Activated CD8-positive, alpha-beta memory T cell treated with anti-CD3 and anti-CD28 coated beads, Interleukin-2, amount 50 U/mL, for 4 hours (primary cell): ENCODE data around the gene PLAC9.
A peak's percentile ranks its signal among the peaks of the same experiment; 100 is the strongest.
"Not testable (repeated sequence)": the region's sequence is repeated elsewhere in the genome, so short reads cannot be mapped to it uniquely, and the experiment has no call there.

Experiments used
- DNase-seq: peaks from one replicate; pipeline ENCODE4 v3.0.0-alpha.2; 2020

Gene PLAC9

DNA sequence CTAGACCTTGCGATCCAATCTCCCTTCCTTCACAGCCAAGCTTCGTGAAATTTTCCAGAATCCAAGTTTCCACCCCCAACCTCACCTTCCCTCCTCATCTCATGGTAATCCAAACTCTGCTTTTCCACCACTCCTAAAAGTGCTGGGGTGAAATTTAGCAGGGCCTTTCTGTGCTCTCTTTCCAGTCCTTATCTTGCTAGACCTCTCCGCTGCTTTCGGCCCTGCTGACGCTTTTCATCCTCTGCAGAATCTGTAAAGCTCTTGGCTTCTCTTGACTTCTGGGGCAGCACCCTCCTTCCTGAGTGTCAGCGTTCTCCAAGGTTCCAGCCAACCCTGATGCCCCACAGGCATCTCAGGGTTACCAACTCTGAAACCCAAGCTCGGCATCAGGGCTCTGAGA, 7.7 kb downstream of the PLAC9 start:
- DNase-seq: no peak

DNA sequence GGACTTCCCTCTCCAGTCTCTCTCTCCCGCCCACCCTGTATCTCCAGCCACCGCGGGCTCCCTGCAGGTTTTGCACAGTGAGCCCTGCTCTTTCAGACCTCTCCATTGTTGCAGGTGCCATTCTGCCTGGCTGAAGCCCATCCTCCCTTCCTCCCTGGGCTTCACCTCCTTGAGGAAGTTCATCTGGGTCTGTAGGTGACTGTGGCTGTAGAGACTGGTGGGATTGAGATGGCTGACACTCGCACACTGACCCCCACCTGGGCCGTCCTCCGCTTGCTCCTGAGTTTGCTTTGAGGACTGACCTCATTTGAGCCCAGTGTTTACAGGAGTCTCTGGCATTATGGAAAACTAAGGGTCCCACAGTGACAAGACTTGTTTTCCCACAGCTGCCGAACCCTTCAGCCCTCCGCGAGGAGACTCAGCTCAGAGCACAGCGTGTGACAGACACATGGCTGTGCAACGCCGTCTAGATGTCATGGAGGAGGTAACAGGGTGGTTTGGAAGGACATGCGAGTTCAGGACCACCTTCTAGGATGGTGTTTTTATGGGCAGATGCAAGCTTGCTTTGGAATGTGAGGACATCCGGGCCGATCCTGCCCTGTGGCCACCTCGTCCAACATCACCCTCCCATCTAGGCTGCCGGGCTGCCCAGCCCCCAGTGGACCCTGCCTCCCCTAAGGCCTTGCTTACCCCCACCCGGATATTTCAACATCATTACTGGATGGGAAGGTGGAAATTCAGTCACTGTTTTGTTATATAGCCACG, 9.3 kb downstream of the PLAC9 start:
- DNase-seq: no peak

DNA sequence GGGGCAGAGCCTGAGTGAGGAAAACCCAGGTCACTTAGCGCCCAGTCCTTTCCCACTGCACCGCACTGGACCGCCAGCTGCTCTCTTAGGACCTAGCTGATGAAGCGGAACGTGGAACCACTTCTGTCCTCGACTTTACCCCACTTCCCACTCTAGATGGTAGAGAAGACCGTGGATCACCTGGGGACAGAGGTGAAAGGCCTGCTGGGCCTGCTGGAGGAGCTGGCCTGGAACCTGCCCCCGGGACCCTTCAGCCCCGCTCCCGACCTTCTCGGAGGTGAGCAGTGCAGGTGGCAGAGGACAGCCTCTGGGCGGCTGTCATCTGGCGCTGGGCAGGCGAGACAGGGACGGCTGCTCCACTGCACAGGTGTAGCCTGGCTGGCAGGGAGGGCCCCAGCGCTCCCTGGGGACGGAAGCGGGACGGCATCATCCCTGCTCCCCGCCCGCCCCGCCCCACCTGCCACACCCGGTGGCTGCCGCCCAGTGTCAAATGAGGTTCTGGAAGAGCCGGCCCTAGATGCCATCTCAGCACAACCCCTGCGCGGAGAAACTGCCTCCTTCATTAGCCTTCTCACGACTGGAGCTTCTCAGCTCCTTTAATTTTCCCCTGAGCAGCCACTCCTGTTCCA, 11.7 kb downstream of the PLAC9 start:
- DNase-seq: peak; percentile 19

GRCh38 chr10:80144696-80145131, 12.2 kb downstream of the PLAC9 start:
- no peak for DNase-seq

GRCh38 chr10:80145406-80146308, 13.1 kb downstream of the PLAC9 start:
- DNase-seq: not testable (repeated sequence)

DNA sequence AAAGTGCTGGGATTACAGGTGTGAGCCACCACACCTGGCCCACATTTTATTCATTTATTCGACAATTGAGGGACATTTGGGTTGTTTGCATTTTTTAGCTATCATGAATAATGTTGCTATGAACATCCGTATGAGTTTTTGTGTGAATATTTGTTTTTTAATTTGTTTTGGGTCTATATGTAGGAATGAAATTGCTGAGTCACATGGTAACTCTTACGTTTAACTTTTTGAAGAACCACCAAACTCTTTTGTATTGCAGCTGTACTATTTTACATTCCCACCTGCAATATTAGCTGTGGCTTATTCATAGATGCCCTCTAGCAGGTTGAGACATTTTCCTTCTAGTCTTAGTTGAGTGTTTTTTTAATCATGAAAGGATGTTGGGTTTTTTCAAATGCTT, 14.4 kb downstream of the PLAC9 start:
- DNase-seq: no peak

DNA sequence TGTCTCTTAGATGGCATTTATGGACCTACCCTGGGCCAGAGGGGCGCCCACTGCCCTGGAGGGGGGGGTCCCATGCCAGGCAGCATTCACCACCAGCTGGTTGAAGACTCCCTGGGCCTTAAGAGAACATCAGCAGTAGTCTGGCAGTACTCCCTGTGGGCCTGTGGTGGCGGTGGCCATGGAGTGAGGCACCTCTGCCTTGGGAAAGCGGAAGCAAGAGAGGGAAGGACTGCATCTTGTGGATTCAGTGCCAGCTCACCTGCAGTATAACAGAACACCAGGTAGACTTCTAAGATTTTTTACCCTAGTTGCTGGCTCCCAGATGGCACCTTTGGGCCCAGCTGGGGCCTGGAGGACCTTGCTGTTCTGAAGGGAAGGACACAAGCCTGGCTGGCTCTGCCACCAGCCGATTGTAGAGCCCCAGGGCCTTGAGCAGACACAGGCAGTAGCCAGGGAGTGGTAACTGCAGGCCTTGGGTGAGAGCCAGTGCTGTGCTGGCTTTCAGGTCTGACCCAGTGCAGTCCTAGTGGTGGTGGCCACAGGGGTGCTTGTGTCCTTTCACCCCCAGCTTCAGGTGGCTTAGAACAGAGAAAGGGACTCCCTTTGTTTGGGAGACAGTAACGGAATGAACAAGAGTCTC, 15.8 kb downstream of the PLAC9 start:
- no peak for DNase-seq

- no peak for DNase-seq
Measured at GRCh38 chr10:80149123-80149522, 16.6 kb downstream of the PLAC9 start.

GRCh38 chr10:80150172-80150571, 17.6 kb downstream of the PLAC9 start:
- DNase-seq: no peak

DNA sequence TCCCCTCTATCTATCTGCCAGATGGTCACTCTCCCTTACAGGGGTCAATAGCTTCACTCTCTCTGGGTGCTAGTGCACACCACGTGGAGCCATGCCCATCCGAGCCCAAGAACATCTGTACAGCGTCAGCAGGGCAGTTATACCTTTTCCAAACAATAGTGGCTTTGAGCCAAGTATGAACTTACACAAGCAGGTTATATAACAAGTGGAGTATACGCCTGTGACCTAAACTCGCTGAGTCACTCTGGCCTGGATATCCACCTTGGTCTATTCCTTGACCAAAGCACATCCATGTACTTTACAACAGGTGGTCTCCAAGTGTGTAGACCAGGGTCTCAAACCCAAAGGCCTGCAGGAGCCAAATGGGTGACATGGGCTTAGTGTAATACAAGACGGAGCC, 20.3 kb downstream of the PLAC9 start:
- DNase-seq: no peak

GRCh38 chr10:80153460-80153859, 20.9 kb downstream of the PLAC9 start:
- DNase-seq: no peak

- DNase-seq: no peak
Measured at GRCh38 chr10:80154626-80154977, 22.1 kb downstream of the PLAC9 start.

DNA sequence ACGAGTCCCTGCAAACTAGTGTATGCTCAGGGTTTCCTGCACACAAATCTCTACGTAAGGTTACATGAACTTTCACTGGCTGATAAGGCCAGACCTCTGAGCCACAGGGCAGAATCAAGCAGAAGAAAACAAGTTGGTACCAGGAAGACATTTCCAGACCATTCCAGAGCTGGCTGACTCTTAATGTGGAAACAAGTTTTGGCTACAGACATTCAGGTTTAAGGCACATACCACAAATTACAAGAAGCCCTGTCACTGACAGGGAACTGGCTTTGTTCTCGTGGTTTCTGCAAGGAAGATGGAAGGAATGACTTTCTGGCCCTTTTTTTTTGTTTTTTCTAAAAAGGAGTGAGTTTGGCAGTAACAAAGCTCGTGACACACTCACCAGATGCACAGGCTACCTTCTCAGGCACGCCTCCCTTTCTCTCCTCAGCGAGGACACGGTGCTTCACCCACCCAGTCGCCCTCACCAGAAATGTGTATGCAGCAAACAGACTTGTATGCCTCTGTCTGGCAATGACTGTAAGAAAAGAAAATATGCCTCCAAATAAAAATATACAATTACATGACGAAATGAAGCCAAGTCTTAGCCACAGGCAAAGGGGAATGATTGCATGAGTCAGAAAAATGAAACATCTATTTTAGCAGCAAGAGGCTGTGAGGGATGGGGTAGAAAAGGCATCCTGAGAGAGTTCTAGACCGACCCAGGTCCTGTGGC, 22.6 kb downstream of the PLAC9 start:
- DNase-seq: no peak

DNA sequence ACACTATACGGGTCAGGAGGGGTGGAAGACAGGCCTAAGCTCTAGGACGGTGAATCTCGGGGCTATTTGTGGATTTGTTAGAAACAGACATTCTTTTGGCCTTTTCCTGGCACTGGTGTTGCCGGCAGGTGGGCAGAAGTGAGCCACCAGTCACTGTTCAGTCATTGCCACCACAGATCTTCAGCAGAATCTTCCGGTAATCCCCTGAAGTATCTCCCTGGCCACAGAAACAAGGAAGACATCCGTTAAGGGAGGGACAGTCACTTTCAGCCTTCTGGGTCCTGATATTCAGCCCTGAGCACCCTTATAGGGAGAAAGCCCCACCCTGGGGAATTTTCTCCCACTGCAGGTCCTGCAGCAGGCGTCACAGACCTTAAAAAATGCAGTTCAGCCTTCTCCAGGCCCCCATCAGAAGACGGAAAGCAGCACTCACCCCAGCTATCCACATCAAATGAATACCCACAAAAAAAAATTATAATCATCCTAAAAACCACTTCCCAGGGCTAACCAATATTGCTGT, 23.2 kb downstream of the PLAC9 start:
- no peak for DNase-seq

DNA sequence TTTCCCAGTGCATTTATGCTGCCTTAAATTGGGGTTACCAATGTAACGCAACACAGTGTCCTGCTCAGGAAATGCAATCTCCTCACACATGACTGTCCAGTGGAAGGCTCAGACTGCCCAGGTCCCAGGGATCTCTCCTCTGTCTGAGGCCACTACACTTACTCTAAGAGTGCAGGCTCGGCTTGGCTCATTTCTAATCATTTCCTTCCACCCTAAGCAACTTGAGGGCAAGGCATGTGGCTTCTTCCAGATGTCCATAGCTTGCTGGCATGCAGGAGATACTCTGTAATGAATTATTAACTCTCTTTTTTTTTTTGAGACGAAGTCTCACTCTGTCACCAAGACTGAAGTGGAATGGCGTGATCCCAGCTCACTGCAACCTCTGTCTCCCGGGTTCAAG, 23.7 kb downstream of the PLAC9 start:
- DNase-seq: no peak

GRCh38 chr10:80157561-80157960, 25.0 kb downstream of the PLAC9 start:
- DNase-seq: no peak

DNA sequence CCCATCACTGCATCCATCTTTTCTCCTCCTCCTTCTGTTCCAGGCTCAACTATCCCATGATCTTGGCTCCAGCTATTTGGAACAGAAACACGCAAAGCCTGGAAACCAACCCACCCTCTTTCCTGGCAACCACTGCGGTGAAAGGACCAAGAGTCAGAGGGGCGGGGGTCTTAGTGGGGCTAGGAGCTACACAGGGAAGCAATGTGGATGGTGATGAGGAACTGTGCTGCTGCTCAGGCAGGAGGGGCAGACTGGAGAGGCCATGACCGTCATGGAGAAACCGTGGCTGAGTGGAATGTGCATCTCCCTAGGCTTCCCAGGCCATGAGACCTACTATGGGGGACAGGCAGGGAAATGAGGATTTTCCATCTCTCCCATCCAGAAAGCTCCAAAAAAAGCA, 25.6 kb downstream of the PLAC9 start:
- no peak for DNase-seq

GRCh38 chr10:80158598-80159127, 26.1 kb downstream of the PLAC9 start:
- no peak for DNase-seq

GRCh38 chr10:80159166-80159873, 26.8 kb downstream of the PLAC9 start:
- DNase-seq: no peak

GRCh38 chr10:80160361-80161320, 28.1 kb downstream of the PLAC9 start:
- no peak for DNase-seq
